Measurements from ENCODE around the gene PRR29.

PRR29 gene

GRCh38 chr17:63960430-63960829, 37.7 kb upstream of the PRR29 start:
- TF ChIP-seq CTCF (IDR thresholded peaks at IDR 0.05; ENCODE audit: low read depth, low read length, poor library complexity, severe bottlenecking) (no peak), EZH2phosphoT487 (IDR thresholded peaks at IDR 0.05; ENCODE audit: borderline replicate concordance, low read length) (no peak)
- peaks cover 4% of the 10 kb centered on the region for H3K4me1 ChIP-seq (ENCODE audit: control insufficient read depth, low read length)
- H3K27ac ChIP-seq (ENCODE audit: low read depth, low read length), result no peak overlapping the region
- H3K9me2 ChIP-seq (replicated peaks; ENCODE audit: control insufficient read depth, low read length), result no peaks in the 10 kb centered on the region
- H3F3A ChIP-seq (ENCODE audit: control insufficient read depth, insufficient read depth), result 0 out of 2 replicates have a peak, but pooled peaks cover 4% of the 10 kb centered on the region
- no peaks in the 10 kb centered on the region for H3K79me2 ChIP-seq (ENCODE audit: control insufficient read depth, low read length)
- no peak overlapping the region for H3K4me3 ChIP-seq (ENCODE audit: low read length)
- no peaks in the 10 kb centered on the region for H3K9me3 ChIP-seq (ENCODE audit: control insufficient read depth, insufficient read depth, low read length)
- H3K27me3 ChIP-seq (ENCODE audit: control insufficient read depth, low read length), result no peaks in the 10 kb centered on the region
- no peaks in the 10 kb centered on the region for H3K36me3 ChIP-seq (ENCODE audit: control insufficient read depth, low read length)
- no peak overlapping the region for H3K4me2 ChIP-seq (ENCODE audit: low read length)
- no peaks in the 10 kb centered on the region for H4K20me1 ChIP-seq (ENCODE audit: control insufficient read depth, insufficient read depth, low read depth, low read length)

GRCh38 chr17:63961355-63962212, 36.6 kb upstream of the PRR29 start:
- Histone ChIP-seq H3K27me3 (ENCODE audit: control insufficient read depth, low read length) (no peaks in the 10 kb centered on the region), H3K9me3 (ENCODE audit: control insufficient read depth, insufficient read depth, low read length) (no peaks in the 10 kb centered on the region), H3K4me3 (ENCODE audit: low read length) (no peak overlapping the region), H3K27ac (ENCODE audit: low read depth, low read length) (no peak overlapping the region), H3K36me3 (ENCODE audit: control insufficient read depth, low read length) (no peaks in the 10 kb centered on the region), H3F3A (ENCODE audit: control insufficient read depth, insufficient read depth) (0 out of 2 replicates have a peak, but pooled peaks cover 4% of the 10 kb centered on the region), H3K79me2 (ENCODE audit: control insufficient read depth, low read length) (no peaks in the 10 kb centered on the region), H4K20me1 (ENCODE audit: control insufficient read depth, insufficient read depth, low read depth, low read length) (no peaks in the 10 kb centered on the region), H3K4me1 (ENCODE audit: control insufficient read depth, low read length) (peaks cover 4% of the 10 kb centered on the region), H3K9me2 (replicated peaks; ENCODE audit: control insufficient read depth, low read length) (no peaks in the 10 kb centered on the region), H3K4me2 (ENCODE audit: low read length) (peak overlapping the region; percentile 14; the same call in 1 of the 2 replicates)
- TF ChIP-seq CTCF (IDR thresholded peaks at IDR 0.05; ENCODE audit: low read depth, low read length, poor library complexity, severe bottlenecking) (no peak), EZH2phosphoT487 (IDR thresholded peaks at IDR 0.05; ENCODE audit: borderline replicate concordance, low read length) (no peak)

GRCh38 chr17:63962298-63962744, 35.8 kb upstream of the PRR29 start:
- Histone ChIP-seq H3K4me2 (ENCODE audit: low read length) (no peak overlapping the region), H3K4me3 (ENCODE audit: low read length) (no peak overlapping the region), H3K27me3 (ENCODE audit: control insufficient read depth, low read length) (no peaks in the 10 kb centered on the region), H3K36me3 (ENCODE audit: control insufficient read depth, low read length) (no peaks in the 10 kb centered on the region), H3K4me1 (ENCODE audit: control insufficient read depth, low read length) (peaks cover 4% of the 10 kb centered on the region), H3K9me3 (ENCODE audit: control insufficient read depth, insufficient read depth, low read length) (no peaks in the 10 kb centered on the region), H4K20me1 (ENCODE audit: control insufficient read depth, insufficient read depth, low read depth, low read length) (no peaks in the 10 kb centered on the region), H3K9me2 (replicated peaks; ENCODE audit: control insufficient read depth, low read length) (no peaks in the 10 kb centered on the region), H3F3A (ENCODE audit: control insufficient read depth, insufficient read depth) (0 out of 2 replicates have a peak, but pooled peaks cover 4% of the 10 kb centered on the region), H3K27ac (ENCODE audit: low read depth, low read length) (no peak overlapping the region), H3K79me2 (ENCODE audit: control insufficient read depth, low read length) (no peaks in the 10 kb centered on the region)
- TF ChIP-seq EZH2phosphoT487 (IDR thresholded peaks at IDR 0.05; ENCODE audit: borderline replicate concordance, low read length), result no peak
- TF ChIP-seq CTCF (IDR thresholded peaks at IDR 0.05; ENCODE audit: low read depth, low read length, poor library complexity, severe bottlenecking), result no peak
